ENCODE measurements around the gene SASS6.
"Not testable (repeated sequence)": the region's sequence is repeated elsewhere in the genome, so short reads cannot be mapped to it uniquely, and the experiment has no call there.

SASS6 gene

GRCh38 chr1:100051893-100052292 lies 80.8 kb downstream of the SASS6 start:
- no peak for TF ChIP-seq CTCF (conservative IDR thresholded peaks at IDR 0.05; ENCODE audit: low read length)
- H3K4me3 ChIP-seq (ENCODE audit: low read length): no peak overlapping the region
- DNase-seq (ENCODE audit: low read depth): no peak

- TF ChIP-seq CTCF (conservative IDR thresholded peaks at IDR 0.05; ENCODE audit: low read length): no peak
- no peak for DNase-seq (ENCODE audit: low read depth)
- no peak overlapping the region for H3K4me3 ChIP-seq (ENCODE audit: low read length)
Measured at GRCh38 chr1:100051401-100051800, 81.3 kb downstream of the SASS6 start.

GRCh38 chr1:100050139-100050538 lies 82.6 kb downstream of the SASS6 start:
- no peak for DNase-seq (ENCODE audit: low read depth)
- TF ChIP-seq CTCF (conservative IDR thresholded peaks at IDR 0.05; ENCODE audit: low read length): no peak
- H3K4me3 ChIP-seq (ENCODE audit: low read length): no peak overlapping the region

- not testable (repeated sequence) for H3K4me3 ChIP-seq (ENCODE audit: low read length); DNase-seq (ENCODE audit: low read depth)
Measured at GRCh38 chr1:100047235-100047708, 85.5 kb downstream of the SASS6 start.

GRCh38 chr1:100045206-100045605 lies 87.5 kb downstream of the SASS6 start:
- H3K4me3 ChIP-seq (ENCODE audit: low read length): no peak overlapping the region
- TF ChIP-seq CTCF (conservative IDR thresholded peaks at IDR 0.05; ENCODE audit: low read length): no peak
- DNase-seq (ENCODE audit: low read depth): no peak

GRCh38 chr1:100039591-100039990 lies 93.1 kb downstream of the SASS6 start:
- DNase-seq (ENCODE audit: low read depth): no peak
- TF ChIP-seq CTCF (conservative IDR thresholded peaks at IDR 0.05; ENCODE audit: low read length): no peak
- H3K4me3 ChIP-seq (ENCODE audit: low read length): peak overlapping the region; percentile 84

- DNase-seq (ENCODE audit: low read depth): peak; percentile 61
- peak; percentile 36 for TF ChIP-seq CTCF (conservative IDR thresholded peaks at IDR 0.05; ENCODE audit: low read length)
- H3K4me3 ChIP-seq (ENCODE audit: low read length): peak overlapping the region; percentile 84
Measured at GRCh38 chr1:100038660-100039287, 94.0 kb downstream of the SASS6 start.

Data from AG10803 (cell line).